MM.1S (cell line): ENCODE measurements around the gene ALKBH6.
A peak's percentile ranks its signal among the peaks of the same experiment; 100 is the strongest.

Source experiments
- DNase-seq: peaks from one replicate; pipeline ENCODE4 v3.0.0-alpha.2; 2015
- H2AFZ ChIP-seq: fragments of 300-600 bp; sonication (generic); 2 replicates; pipeline ENCODE4 v1.6.0; 2016; ENCODE audit warnings: antibody characterized with exemption, low read length
- H3F3A ChIP-seq: fragments of 300-600 bp; sonication (generic); 2 replicates; pipeline ENCODE4 v1.6.1; 2016; ENCODE audit warnings: mild to moderate bottlenecking, antibody characterized with exemption, low read length, moderate library complexity, mixed read lengths; ENCODE audit not compliant: insufficient read depth
- H3K27ac ChIP-seq: fragments of 300-600 bp; sonication (generic); 2 replicates; pipeline ENCODE4 v1.5.1; 2016; ENCODE audit warnings: mild to moderate bottlenecking, low read length
- H3K27me3 ChIP-seq: fragments of 300-600 bp; sonication (generic); replicated peaks from 2 replicates; pipeline ENCODE4 v1.6.0; 2016; ENCODE audit warnings: low read length; ENCODE audit not compliant: insufficient read depth
- H3K36me3 ChIP-seq: fragments of 300-600 bp; sonication (generic); replicated peaks from 2 replicates; pipeline ENCODE4 v1.6.1; 2016; ENCODE audit warnings: mild to moderate bottlenecking, low read length, mixed read lengths; ENCODE audit not compliant: insufficient read depth
- H3K4me1 ChIP-seq: fragments of 300-600 bp; sonication (generic); 2 replicates; pipeline ENCODE4 v1.6.1; 2016; ENCODE audit warnings: low read length, mixed read lengths
- H3K4me2 ChIP-seq: fragments of 300-600 bp; sonication (generic); 2 replicates; pipeline ENCODE4 v1.6.0; 2016; ENCODE audit warnings: low read depth, low read length
- H3K4me3 ChIP-seq: fragments of 300-600 bp; sonication (generic); 2 replicates; pipeline ENCODE4 v1.5.1; 2016; ENCODE audit warnings: low read length, mixed read lengths
- H3K79me2 ChIP-seq: fragments of 300-600 bp; sonication (generic); 2 replicates; pipeline ENCODE4 v1.6.1; 2016; ENCODE audit warnings: mixed run types, low read length, mixed read lengths
- H3K9ac ChIP-seq: fragments of 300-600 bp; sonication (generic); 2 replicates; pipeline ENCODE4 v1.6.1; 2016; ENCODE audit warnings: low read length, mixed read lengths
- H3K9me2 ChIP-seq: fragments of 300-600 bp; sonication (generic); replicated peaks from 2 replicates; pipeline ENCODE4 v1.6.1; 2016; ENCODE audit warnings: mild to moderate bottlenecking, low read length, mixed read lengths; ENCODE audit not compliant: insufficient read depth
- H3K9me3 ChIP-seq: fragments of 300-600 bp; sonication (generic); replicated peaks from 2 replicates; pipeline ENCODE4 v1.6.1; 2016; ENCODE audit warnings: mild to moderate bottlenecking, low read length, mixed read lengths; ENCODE audit not compliant: insufficient read depth
- H4K20me1 ChIP-seq: fragments of 300-600 bp; sonication (generic); 2 replicates; pipeline ENCODE4 v1.6.1; 2016; ENCODE audit warnings: mild to moderate bottlenecking, low read length, moderate library complexity, mixed read lengths; ENCODE audit not compliant: insufficient read depth
- CTCF ChIP-seq: fragments of 300-600 bp; sonication (generic); IDR thresholded peaks from 2 replicates; pipeline ENCODE4 v1.5.1; 2016; ENCODE audit warnings: antibody characterized with exemption, low read length, mixed read lengths
- EZH2 ChIP-seq: fragments of 300-600 bp; sonication (generic); optimal IDR thresholded peaks from 2 replicates; pipeline ENCODE3; 2017; ENCODE audit warnings: low read depth, mild to moderate bottlenecking, antibody characterized with exemption, low read length, mixed read lengths
- EZH2phosphoT487 ChIP-seq: fragments of 300-600 bp; sonication (generic); IDR thresholded peaks from 2 replicates; pipeline ENCODE4 v1.6.1; 2018; ENCODE audit warnings: antibody characterized with exemption, low read length

ALKBH6 gene

DNA sequence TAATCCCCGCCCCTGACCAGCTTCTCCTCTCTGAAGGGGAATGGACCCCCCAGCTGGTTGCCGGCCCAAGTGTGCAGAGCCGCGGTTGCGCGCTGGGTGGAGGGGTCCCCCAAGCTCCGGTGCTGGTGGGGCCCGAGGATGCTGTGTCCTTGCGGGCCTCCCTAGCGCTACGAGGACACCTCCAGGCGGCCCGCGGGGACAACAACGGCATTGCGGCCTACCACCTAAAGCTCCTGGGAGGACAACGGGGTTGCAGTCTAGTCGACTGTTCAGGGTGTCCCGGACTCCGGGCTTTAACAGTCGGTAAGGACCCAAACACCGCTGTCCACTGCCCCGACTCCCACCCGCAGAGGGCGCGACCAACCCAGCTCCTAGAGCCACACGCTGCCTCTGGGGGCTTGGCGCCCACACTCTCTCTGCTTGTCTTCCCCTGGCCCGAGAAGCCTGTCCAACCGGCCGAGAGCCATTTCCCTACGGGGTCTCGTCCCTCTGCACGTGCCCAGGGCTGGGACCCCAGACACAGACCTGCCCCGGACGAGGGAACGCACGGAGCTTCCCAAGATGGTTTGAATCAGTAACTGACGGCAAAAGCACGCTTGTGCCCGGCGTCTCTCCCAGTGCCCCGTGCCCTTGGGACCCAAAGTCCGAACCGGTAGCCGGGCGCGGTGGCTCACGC, 20.0 kb downstream of the ALKBH6 start:
- Histone ChIP-seq H3K4me2 (peak overlapping the region; percentile 49; the same call in 1 of the 2 replicates), H3K4me1 (peaks cover 9% of the 10 kb centered on the region), H3K9ac (no peak overlapping the region), H3K27me3 (no peaks in the 10 kb centered on the region; the same call in 1 of the 2 replicates), H3K9me3 (no peaks in the 10 kb centered on the region), H4K20me1 (no peaks in the 10 kb centered on the region), H2AFZ (0 out of 2 replicates have a peak overlapping the region, but pooled peaks have one; percentile 42), H3F3A (no peaks in the 10 kb centered on the region), H3K79me2 (peaks cover 30% of the 10 kb centered on the region), H3K9me2 (no peaks in the 10 kb centered on the region), H3K36me3 (no peaks in the 10 kb centered on the region), H3K27ac (no peak overlapping the region), H3K4me3 (no peak overlapping the region)
- TF ChIP-seq EZH2 (no peak), CTCF (no peak), EZH2phosphoT487 (no peak)
- DNase-seq, result no peak

DNA sequence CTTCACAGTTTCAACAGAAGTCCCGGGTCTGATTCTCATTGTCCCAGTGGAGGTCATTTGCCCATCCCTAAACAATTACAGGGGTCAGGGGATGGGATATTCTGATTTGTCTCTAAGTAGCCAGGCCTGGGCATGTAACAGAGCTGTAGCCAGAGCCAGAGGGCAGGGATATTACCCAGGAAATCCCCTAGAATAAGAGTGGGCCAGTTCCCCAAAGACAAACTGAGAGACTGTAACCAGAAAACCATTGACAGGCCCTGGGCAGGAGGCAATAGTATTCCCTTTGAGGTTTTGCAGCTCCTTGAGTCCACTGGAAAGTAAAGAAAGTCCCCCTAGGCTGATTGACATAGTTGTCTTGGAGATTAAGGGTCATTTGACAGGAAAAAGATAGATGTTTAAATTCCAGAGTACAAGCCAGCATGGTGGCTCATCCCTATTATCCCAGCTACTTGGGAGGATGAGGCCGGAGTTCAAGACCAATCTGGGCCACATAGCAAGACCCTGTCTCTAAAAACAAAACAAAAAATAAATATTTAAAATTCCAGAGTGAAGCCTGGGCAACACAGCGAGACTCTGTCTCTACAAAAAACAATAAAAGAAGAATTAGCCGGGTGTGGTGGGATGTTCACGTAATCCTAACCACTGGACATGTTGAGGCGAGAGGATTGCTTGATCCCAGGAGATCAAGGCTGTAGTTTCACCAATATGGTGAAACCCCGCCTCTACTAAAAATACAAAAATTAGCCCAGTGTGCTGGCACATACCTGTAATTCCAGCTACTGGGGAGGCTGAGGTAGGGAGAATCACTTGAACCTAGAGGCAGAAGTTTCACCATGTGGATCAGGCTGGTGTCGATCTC, 20.9 kb downstream of the ALKBH6 start:
- H3K9me2 ChIP-seq, result no peaks in the 10 kb centered on the region
- DNase-seq, result no peak
- peaks cover 9% of the 10 kb centered on the region for H3K4me1 ChIP-seq
- no peak overlapping the region for H3K4me2 ChIP-seq
- no peak overlapping the region for H3K9ac ChIP-seq
- H3K79me2 ChIP-seq, result peaks cover 27% of the 10 kb centered on the region
- H3F3A ChIP-seq, result no peaks in the 10 kb centered on the region
- no peak overlapping the region for H2AFZ ChIP-seq
- no peaks in the 10 kb centered on the region for H3K9me3 ChIP-seq
- H4K20me1 ChIP-seq, result no peaks in the 10 kb centered on the region
- H3K36me3 ChIP-seq, result no peaks in the 10 kb centered on the region
- peaks cover 6% of the 10 kb centered on the region; the same call in 1 of the 2 replicates for H3K27me3 ChIP-seq
- H3K4me3 ChIP-seq, result no peak overlapping the region
- no peak overlapping the region for H3K27ac ChIP-seq
- TF ChIP-seq EZH2 (no peak), CTCF (no peak), EZH2phosphoT487 (no peak)

DNA sequence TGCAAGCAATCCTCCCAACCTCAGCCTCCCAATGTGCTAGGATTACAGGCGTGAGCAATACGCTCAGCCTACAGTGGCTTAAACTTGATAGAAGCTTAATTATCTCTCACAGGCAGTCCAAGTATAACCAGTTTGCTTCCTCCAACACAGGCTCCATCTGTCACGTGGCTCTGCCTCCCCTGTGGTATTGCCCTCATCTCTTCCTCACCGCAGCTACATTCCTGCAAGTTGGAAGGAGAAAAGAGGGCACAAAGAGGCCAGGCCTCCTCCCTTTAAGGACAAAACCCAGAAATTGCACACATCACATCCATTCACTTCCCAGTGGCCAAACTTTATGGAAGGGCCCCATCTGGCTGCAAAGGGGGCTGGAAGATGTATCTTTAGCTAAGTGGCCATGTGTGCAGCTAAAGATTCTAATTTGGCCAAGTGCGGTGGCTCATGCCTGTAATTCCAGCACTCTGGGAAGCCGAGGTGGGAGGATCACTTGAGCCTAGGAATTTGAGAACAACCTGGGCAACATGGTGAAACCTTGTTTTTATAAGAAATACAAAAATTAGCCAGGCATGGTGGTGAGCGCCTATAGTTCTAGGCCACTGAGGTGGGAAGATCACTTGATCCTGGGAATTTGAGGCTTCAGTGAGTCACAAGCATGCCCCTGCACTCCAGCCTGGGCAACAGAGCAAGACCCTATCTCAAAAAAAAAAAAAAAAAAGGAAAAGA, 22.1 kb downstream of the ALKBH6 start:
- no peaks in the 10 kb centered on the region for H3K9me3 ChIP-seq
- H3K4me2 ChIP-seq, result no peak overlapping the region
- H3K4me1 ChIP-seq, result peaks cover 9% of the 10 kb centered on the region
- H4K20me1 ChIP-seq, result no peaks in the 10 kb centered on the region
- DNase-seq, result no peak
- TF ChIP-seq EZH2 (no peak), CTCF (no peak), EZH2phosphoT487 (no peak)
- peaks cover 19% of the 10 kb centered on the region for H3K79me2 ChIP-seq
- no peak overlapping the region for H2AFZ ChIP-seq
- no peaks in the 10 kb centered on the region for H3F3A ChIP-seq
- no peak overlapping the region for H3K9ac ChIP-seq
- H3K4me3 ChIP-seq, result no peak overlapping the region
- peaks cover 8% of the 10 kb centered on the region for H3K27me3 ChIP-seq
- no peaks in the 10 kb centered on the region for H3K36me3 ChIP-seq
- no peak overlapping the region for H3K27ac ChIP-seq
- no peaks in the 10 kb centered on the region for H3K9me2 ChIP-seq
